Esophagus squamous epithelium (tissue), 5 donors: ENCODE data around the gene SLC25A4. TPM values are rescaled to one million over a fixed set of nuclear protein-coding genes. Genes with fewer than 3 reads are reported as not detected.
A peak's percentile ranks its signal among the peaks of the same experiment; 100 is the strongest.

Source experiments
- DNase-seq: peaks from one replicate; lab custom pipeline; 2025; lab: John Stamatoyannopoulos, UW
- H3K27ac ChIP-seq, 4 donors: fragments of 200-600 bp; sonication (generic); one replicate each; pipeline ENCODE4 v1.5.1; 2016 to 2019; ENCODE audit warnings: mild to moderate bottlenecking in 1 of 4
- H3K27me3 ChIP-seq, 4 donors: fragments of 200-600 bp; sonication (generic); 1 replicate in 3 of 4; 2 replicates in 1 of 4; pipeline versions ENCODE4 v1.5.1 to v1.6.0; 2017 to 2021; ENCODE audit warnings: antibody characterized with exemption in 1 of 4
- H3K36me3 ChIP-seq, 3 donors: fragments of 200-600 bp; sonication (generic); one replicate each; pipeline ENCODE4 v1.5.1; 2016 to 2019
- H3K4me1 ChIP-seq, 3 donors: fragments of 200-600 bp; sonication (generic); one replicate each; pipeline ENCODE4 v1.5.1; 2017 to 2019
- H3K4me3 ChIP-seq, 4 donors: fragments of 200-600 bp; sonication (generic); 1 replicate in 3 of 4; 2 replicates in 1 of 4; pipeline ENCODE4 v1.5.1; 2016 to 2019; ENCODE audit warnings: mild to moderate bottlenecking in 2 of 4, moderate library complexity in 1 of 4
- H3K9me3 ChIP-seq, 3 donors: fragments of 200-600 bp; sonication (generic); one replicate each; pipeline ENCODE4 v1.5.1; 2016 to 2019
- POLR2A ChIP-seq, 4 donors: fragments of 450-650 bp; IDR thresholded peaks; one replicate each; pipeline ENCODE4 v1.6.1; 2017; ENCODE audit warnings: antibody characterized with exemption in 4 of 4, mild to moderate bottlenecking in 4 of 4, moderate library complexity in 3 of 4
- WGBS, 2 donors: methylation state at CpG; one replicate each; pipeline ENCODE4 v1.1.5; 2018; 5-methylcytosine and 5-hydroxymethylcytosine counted together
- intact Hi-C: fragments of 100-400 bp; cut with DNase I; formaldehyde crosslinking; loops from one replicate; pipeline ENCODE4 v1.15.0; 2022
- total RNA-seq, 4 donors: library from RNA; depleted of rRNA; stranded (reverse); fragments of >200 nt; gene quantifications; one replicate each; pipeline ENCODE4 v1.1.0, GENCODE V29; 2016
- TF ChIP-seq, protein P1 (sequence below), 6 experiments: fragments of 450-650 bp in 4 of 6; fragments of 200-600 bp in 2 of 6; sonication (generic) in 2 of 6; IDR thresholded peaks; one replicate each; pipeline ENCODE4 v1.5.1; 2016 to 2019; ENCODE audit warnings: antibody characterized with exemption in 6 of 6, mild to moderate bottlenecking in 4 of 6, moderate library complexity in 4 of 6
- donor health status: DM: yes; HTN: yes; CAD: no.

Gene SLC25A4
- total RNA-seq, 4 donors from 2014 or later = 12.4 to 24.0 (median 16.3) TPM

DNA sequence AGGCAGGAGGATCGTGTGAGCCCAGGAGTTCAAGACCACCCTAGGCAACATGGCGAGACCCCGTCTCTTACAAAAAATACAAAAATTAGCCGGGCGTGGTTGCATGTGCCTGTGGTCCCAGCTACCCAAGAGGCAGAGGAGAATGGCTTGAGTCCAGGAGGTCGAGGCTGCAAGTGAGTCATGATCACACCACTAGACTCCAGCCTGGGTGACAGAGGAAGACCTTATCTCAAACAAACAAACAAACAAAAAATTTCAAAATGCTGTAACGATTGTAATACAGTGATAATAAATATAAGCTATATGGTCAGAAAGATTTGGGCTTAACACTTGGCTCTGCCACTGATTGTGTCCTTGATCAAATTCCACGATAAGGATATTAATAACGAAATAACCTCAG is 24.2 kb downstream of the SLC25A4 start:
- DNase-seq = no peak
- Histone ChIP-seq H3K9me3 (no peaks in the 10 kb centered on the region), H3K27ac (no peak overlapping the region), H3K4me1 (peaks cover 0 to 14% (median 0%) of the 10 kb centered on the region in 3 donors), H3K36me3 (peaks cover 0 to 78% (median 0%) of the 10 kb centered on the region in 3 donors), H3K4me3 (no peak overlapping the region), H3K27me3 (no peaks in the 10 kb centered on the region)
- intact Hi-C loops = no loop called here
- WGBS, 2 donors = 76 to 85% methylated on average over 5 to 9 of the region's 9 CpGs
- no peak for TF ChIP-seq POLR2A (IDR thresholded peaks at IDR 0.05)
- TF ChIP-seq, protein P1, sequence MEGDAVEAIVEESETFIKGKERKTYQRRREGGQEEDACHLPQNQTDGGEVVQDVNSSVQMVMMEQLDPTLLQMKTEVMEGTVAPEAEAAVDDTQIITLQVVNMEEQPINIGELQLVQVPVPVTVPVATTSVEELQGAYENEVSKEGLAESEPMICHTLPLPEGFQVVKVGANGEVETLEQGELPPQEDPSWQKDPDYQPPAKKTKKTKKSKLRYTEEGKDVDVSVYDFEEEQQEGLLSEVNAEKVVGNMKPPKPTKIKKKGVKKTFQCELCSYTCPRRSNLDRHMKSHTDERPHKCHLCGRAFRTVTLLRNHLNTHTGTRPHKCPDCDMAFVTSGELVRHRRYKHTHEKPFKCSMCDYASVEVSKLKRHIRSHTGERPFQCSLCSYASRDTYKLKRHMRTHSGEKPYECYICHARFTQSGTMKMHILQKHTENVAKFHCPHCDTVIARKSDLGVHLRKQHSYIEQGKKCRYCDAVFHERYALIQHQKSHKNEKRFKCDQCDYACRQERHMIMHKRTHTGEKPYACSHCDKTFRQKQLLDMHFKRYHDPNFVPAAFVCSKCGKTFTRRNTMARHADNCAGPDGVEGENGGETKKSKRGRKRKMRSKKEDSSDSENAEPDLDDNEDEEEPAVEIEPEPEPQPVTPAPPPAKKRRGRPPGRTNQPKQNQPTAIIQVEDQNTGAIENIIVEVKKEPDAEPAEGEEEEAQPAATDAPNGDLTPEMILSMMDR (IDR thresholded peaks at IDR 0.05) = no peak

DNA sequence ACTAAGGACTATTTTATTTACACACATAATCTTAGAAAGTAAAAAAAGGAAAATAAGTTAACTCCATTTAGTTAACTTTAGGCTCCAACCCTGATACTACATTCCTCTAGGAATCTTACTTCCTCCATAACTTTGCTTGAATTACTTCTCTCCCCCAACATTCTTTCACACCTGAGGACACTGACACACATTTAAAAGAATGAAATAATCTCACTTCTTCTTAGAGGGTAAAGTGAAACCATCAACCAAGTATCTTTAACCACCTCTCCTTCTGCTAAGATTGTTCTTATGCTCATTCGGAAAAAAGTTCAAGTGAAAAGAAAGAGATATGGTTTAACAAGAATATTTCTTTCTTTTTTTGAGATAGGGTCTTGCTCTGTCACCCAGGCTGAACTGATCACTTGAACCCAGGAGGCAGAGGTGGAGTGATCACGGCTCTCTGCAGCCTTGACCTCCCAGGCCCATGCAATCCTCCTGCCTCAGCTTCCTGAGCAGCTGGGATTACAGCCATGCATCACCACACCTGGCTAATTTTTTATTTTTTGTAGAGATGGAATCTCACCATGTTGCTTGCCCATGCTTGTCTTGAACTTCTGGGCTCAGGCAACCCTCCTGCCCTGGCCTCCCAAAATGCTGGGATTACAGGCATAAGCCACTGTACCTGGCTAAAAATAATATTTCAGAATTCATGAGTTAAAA is 28.5 kb downstream of the SLC25A4 start:
- H3K36me3 ChIP-seq = peaks cover 0 to 69% (median 0%) of the 10 kb centered on the region in 3 donors
- no peak for DNase-seq
- no peak overlapping the region for H3K27ac ChIP-seq
- peaks cover 0 to 7% (median 0%) of the 10 kb centered on the region in 3 donors for H3K4me1 ChIP-seq
- no peaks in the 10 kb centered on the region for H3K9me3 ChIP-seq
- no peak overlapping the region for H3K4me3 ChIP-seq
- intact Hi-C loops = no loop called here
- TF ChIP-seq POLR2A (IDR thresholded peaks at IDR 0.05) = no peak
- TF ChIP-seq, protein P1 (IDR thresholded peaks at IDR 0.05) = no peak
- H3K27me3 ChIP-seq = no peaks in the 10 kb centered on the region
- 77 to 85% methylated on average over 2 of the region's 2 CpGs for WGBS, 2 donors

DNA sequence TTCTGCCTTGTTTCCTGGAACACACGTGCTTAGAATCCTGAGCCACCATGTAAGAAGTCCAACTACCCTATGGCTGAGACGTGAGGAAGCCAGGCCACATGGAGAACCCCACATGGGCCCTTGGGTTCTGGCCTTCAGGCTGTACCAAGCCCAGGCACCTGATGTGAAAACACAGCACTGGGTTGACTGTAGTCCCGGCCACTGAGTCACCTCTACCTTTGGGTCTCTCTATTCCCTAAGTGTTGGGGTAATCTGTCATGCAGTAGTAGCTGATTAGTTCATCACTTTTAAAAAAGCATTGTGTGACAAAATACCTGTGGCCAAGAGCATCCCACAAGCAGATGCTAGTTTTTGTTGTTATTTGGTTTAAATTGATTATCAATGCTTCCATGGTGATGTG is 36.4 kb downstream of the SLC25A4 start:
- H3K4me3 ChIP-seq = no peak overlapping the region
- H3K27ac ChIP-seq = no peak overlapping the region
- no peaks in the 10 kb centered on the region for H3K9me3 ChIP-seq
- H3K36me3 ChIP-seq = peaks cover 0 to 11% (median 0%) of the 10 kb centered on the region in 3 donors
- H3K4me1 ChIP-seq = peaks cover 0 to 6% (median 2%) of the 10 kb centered on the region in 3 donors
- intact Hi-C loops = no loop called here
- no peak for DNase-seq
- TF ChIP-seq POLR2A (IDR thresholded peaks at IDR 0.05) = no peak
- TF ChIP-seq, protein P1 (IDR thresholded peaks at IDR 0.05) = no peak
- 77 to 92% methylated on average over 2 to 3 of the region's 3 CpGs for WGBS, 2 donors
- no peaks in the 10 kb centered on the region for H3K27me3 ChIP-seq

DNA sequence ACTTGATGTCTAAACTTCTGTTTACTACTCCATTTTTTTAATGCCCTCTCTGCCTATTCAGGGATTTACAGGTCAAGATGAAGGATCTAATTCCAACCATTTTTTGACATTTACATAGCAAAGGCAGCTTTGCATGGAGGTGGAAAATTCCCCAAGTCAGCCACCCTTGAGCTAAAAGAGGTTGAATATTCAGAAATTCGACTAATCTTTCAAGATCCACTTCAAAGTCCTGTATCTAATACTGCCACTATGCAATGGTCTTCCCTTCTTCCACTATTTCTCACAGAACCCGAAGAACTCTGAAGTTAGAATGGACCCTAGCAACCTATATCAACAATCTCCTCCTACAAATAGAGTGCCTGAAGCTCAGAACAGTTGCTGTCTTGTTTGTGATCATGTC is 39.2 kb downstream of the SLC25A4 start:
- Histone ChIP-seq H3K9me3 (no peaks in the 10 kb centered on the region), H3K27me3 (no peaks in the 10 kb centered on the region), H3K4me3 (no peak overlapping the region), H3K4me1 (peaks cover 0 to 8% (median 2%) of the 10 kb centered on the region in 3 donors), H3K27ac (no peak overlapping the region), H3K36me3 (peaks cover 0 to under 1% (median 0%) of the 10 kb centered on the region in 3 donors)
- 86 to 91% methylated on average over 2 of the region's 2 CpGs for WGBS, 2 donors
- TF ChIP-seq, protein P1 (IDR thresholded peaks at IDR 0.05) = no peak
- no peak for TF ChIP-seq POLR2A (IDR thresholded peaks at IDR 0.05)
- no peak for DNase-seq
- intact Hi-C loops = no loop called here

DNA sequence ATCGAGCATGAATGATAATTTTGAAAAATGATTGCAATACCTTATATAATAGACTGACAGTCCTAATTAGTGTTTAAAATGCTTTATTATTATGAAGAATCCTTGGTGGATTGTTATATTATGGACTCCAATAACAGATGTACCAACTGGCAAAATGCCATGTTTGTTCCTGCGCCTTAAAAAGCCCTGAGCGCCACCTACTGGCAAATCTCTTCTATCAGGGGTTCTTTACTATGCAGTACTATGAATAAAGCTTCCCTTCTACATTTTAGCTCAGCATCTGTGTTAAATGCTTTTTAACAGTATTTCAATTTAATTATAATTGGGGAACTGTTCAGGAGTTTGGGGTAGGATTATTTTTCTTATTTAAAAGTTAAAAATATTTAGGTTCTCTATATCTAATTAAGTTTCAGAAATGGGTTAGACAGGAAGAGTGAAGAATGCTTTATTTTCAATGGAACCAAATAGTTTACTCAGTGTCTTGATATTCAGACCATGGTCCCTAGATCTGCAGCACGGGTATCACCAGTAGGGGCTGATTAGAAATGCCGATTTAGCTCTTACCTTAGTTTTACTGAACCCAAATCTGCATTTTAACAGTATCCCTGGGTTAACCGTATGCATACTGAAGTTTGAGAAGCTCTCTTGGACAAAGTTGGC is 40.7 kb downstream of the SLC25A4 start:
- H3K4me3 ChIP-seq = no peak overlapping the region
- no peaks in the 10 kb centered on the region for H3K27me3 ChIP-seq
- H3K9me3 ChIP-seq = no peaks in the 10 kb centered on the region
- H3K36me3 ChIP-seq = peaks cover 0 to 16% (median 0%) of the 10 kb centered on the region in 3 donors
- TF ChIP-seq POLR2A (IDR thresholded peaks at IDR 0.05) = no peak
- TF ChIP-seq, protein P1 (IDR thresholded peaks at IDR 0.05) = peak; percentile 55 to 86 (median 76)
- WGBS, 2 donors = 35 to 39% methylated on average over 6 of the region's 6 CpGs
- intact Hi-C loops = no loop called here
- H3K4me1 ChIP-seq = peaks cover 0 to 12% (median 2%) of the 10 kb centered on the region in 3 donors
- H3K27ac ChIP-seq = no peak overlapping the region
- DNase-seq = peak; percentile 11
